GM12878 (cell line): Measurements from ENCODE around the gene CDKN2A. TPM values are rescaled to one million over a fixed set of nuclear protein-coding genes. Genes with fewer than 3 reads are reported as not detected.
A peak's percentile ranks its signal among the peaks of the same experiment; 100 is the strongest.

Experiments used
- BCL3 ChIP-seq: IDR thresholded peaks from 2 replicates; pipeline ENCODE4 v1.6.1; 2011; ENCODE audit warnings: borderline replicate concordance, low read depth, mild to moderate bottlenecking, moderate library complexity, low read length; ENCODE audit not compliant: insufficient read depth, poor library complexity, severe bottlenecking
- BRCA1 ChIP-seq: IDR thresholded peaks from 2 replicates; pipeline ENCODE4 v1.6.1; 2011; ENCODE audit warnings: low read depth, low read length, improper control_type of control experiment
- ELK1 ChIP-seq: IDR thresholded peaks from 2 replicates; pipeline ENCODE4 v1.6.1; 2012; ENCODE audit warnings: low read depth, low read length, improper control_type of control experiment
- GATAD2B ChIP-seq: fragments of 450-650 bp; conservative IDR thresholded peaks from 2 replicates; pipeline ENCODE4 v1.6.1; 2017; ENCODE audit warnings: low read depth, mild to moderate bottlenecking, moderate library complexity
- IKZF2 ChIP-seq, 2 experiments: fragments of 450-650 bp; IDR thresholded peaks; 2 replicates each; pipeline ENCODE4 v1.6.1; 2017; ENCODE audit warnings: mild to moderate bottlenecking in 2 of 2, moderate library complexity in 2 of 2
- REST ChIP-seq: IDR thresholded peaks from 2 replicates; pipeline ENCODE4 v1.6.1; 2012; ENCODE audit warnings: mild to moderate bottlenecking, low read depth, low read length
- polyA plus RNA-seq, 11 experiments: library from polyadenylated mRNA; depleted of rRNA in 4 of 11; unstranded in 6 of 11; stranded (reverse) in 5 of 11; fragments of >200 nt; fragmentation: Nextera tagmentation in 4 of 11; fragmentation: Illumina TruSeq in 1 of 11; extraction: Ambion mirVana in 4 of 11; extraction: Trizol in 1 of 11; gene quantifications; 1 replicate in 1 of 11; 2 replicates in 10 of 11; pipeline versions ENCODE4 v1.2.1 to v1.2.3, GENCODE V29; 2011 to 2016; ENCODE audit warnings: inconsistent platforms in 2 of 11, missing spikeins in 2 of 11, low read depth in 1 of 11
- total RNA-seq, 4 experiments: library from RNA; depleted of rRNA in 3 of 4; stranded (reverse); fragments of >200 nt in 3 of 4; fragmentation: Illumina TruSeq in 1 of 4; extraction: Trizol in 1 of 4; gene quantifications; 2 replicates each; pipeline versions ENCODE4 v1.2.1 to v1.2.3, GENCODE V29; 2013 to 2021

The CDKN2A gene
- total and polyA plus RNA-seq, 10 of the 15 experiments (the other 5 are each of a cell fraction or from before 2014, with no cell fraction given): 0.84 to 41.2 (median 18.4) TPM

- no peak for TF ChIP-seq BCL3
- TF ChIP-seq GATAD2B: 0 out of 2 replicates have a peak, but pooled peaks have one; percentile 44
- 0 out of 4 replicates have a peak, but pooled peaks have one; percentile 39 to 50 for TF ChIP-seq IKZF2 (IDR thresholded peaks at IDR 0.05)
- TF ChIP-seq REST: no peak
- TF ChIP-seq ELK1: no peak
- no peak for TF ChIP-seq BRCA1
Measured at GRCh38 chr9:22008717-22009505, 14.7 kb upstream of the CDKN2A start, which contains the start of gene CDKN2B (continued).
